Measurements from ENCODE around the gene OR4E1. TPM values are rescaled to one million over a fixed set of nuclear protein-coding genes. Genes with fewer than 3 reads are reported as not detected.
A peak's percentile ranks its signal among the peaks of the same experiment; 100 is the strongest.

The OR4E1 gene
- total RNA-seq, 2 donors from 2014 or later: not detected

DNA sequence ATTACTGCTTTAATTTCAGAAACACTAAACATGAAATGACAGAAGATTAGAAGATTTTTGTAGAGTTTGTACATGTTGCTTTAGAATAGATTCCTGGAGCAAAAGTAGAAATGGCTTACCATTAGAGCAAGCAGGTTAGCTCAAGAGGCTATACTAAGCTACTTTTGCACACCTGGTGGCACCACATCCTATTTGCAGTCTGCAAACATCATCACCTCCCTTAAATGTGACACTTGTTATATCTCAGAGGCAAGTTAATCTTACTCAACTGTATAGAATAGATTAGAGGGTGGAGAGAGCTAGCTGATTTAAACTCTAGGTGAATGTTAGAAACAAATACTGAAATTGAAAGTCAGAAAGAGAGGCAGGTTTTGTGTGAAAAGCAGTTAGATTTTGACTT is 30.7 kb upstream of the OR4E1 start:
- Histone ChIP-seq H3K4me1 (ENCODE audit: control insufficient read depth, insufficient read depth, low read length) (peaks cover 5% of the 10 kb centered on the region), H3K27me3 (ENCODE audit: control insufficient read depth, insufficient read depth, low read length, poor library complexity, severe bottlenecking) (no peaks in the 10 kb centered on the region), H3K9ac (ENCODE audit: extremely low read depth, low read length, poor library complexity, severe bottlenecking) (no peak overlapping the region), H3K4me3 (ENCODE audit: low read length) (peak overlapping the region; percentile 65), H3K27ac (ENCODE audit: low read depth, low read length) (no peak overlapping the region), H3K36me3 (ENCODE audit: control insufficient read depth, insufficient read depth, low read length) (no peaks in the 10 kb centered on the region), H3K9me3 (ENCODE audit: control insufficient read depth, low read length) (peaks cover 30% of the 10 kb centered on the region)
- Mint-ChIP-seq H3K9me3 (peaks cover 33% of the 10 kb centered on the region), H3K27me3 (ENCODE audit: insufficient read depth) (peaks cover 6% of the 10 kb centered on the region), H3K27ac (no peak overlapping the region), H3K36me3 (ENCODE audit: low read depth) (no peaks in the 10 kb centered on the region), H3K4me3 (no peak overlapping the region), H3K4me1 (peaks cover 40% of the 10 kb centered on the region)
- DNase-seq: no peak
- TF ChIP-seq, protein P1, sequence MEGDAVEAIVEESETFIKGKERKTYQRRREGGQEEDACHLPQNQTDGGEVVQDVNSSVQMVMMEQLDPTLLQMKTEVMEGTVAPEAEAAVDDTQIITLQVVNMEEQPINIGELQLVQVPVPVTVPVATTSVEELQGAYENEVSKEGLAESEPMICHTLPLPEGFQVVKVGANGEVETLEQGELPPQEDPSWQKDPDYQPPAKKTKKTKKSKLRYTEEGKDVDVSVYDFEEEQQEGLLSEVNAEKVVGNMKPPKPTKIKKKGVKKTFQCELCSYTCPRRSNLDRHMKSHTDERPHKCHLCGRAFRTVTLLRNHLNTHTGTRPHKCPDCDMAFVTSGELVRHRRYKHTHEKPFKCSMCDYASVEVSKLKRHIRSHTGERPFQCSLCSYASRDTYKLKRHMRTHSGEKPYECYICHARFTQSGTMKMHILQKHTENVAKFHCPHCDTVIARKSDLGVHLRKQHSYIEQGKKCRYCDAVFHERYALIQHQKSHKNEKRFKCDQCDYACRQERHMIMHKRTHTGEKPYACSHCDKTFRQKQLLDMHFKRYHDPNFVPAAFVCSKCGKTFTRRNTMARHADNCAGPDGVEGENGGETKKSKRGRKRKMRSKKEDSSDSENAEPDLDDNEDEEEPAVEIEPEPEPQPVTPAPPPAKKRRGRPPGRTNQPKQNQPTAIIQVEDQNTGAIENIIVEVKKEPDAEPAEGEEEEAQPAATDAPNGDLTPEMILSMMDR (conservative IDR thresholded peaks at IDR 0.05): peak; percentile 43

DNA sequence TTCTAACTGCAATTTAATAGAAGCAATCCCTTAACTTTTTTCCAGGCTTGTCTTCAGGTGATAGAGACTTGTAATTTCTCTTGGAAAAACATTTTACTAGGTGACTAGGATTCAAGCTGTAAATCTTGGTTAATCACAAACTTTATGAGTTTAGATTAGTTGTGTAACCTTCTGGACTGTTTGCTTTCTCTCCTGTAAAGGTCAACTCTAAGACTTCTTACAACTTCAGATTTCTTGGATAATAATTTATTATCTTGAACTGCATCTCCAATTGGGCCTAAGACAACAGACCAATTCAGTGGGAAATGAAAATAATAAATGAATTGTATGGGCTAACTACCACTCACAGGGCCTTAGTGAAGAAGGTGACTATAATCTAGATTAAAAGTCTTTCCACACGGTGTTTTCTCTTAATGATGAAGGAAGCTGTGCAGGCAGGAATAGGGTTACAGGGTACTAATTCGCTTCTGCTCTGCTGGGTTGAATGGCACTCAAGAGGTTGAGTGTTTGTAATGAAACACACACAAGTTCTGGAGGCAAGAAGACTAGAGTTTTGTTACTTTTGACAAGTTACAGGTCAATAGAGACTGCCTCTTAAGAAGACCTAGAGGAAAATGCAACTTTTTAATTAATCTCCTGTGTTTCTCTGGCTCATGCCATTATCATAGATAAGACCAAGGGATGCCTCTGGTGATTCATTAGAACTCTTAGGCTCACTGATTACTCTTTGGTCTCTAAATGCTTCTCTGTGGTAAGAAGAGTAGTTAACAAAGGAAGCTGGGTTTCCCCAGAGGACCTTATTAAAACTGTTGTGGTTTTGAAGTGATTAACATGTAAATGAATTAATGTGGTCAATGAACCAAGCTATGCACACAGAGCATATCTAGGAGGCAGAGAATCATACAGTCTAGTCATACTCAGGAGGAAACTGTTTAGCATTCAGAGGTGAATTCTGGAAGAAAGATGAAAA is 30.0 kb upstream of the OR4E1 start:
- no peak for DNase-seq
- peaks cover 3% of the 10 kb centered on the region for H3K27me3 Mint-ChIP-seq (ENCODE audit: insufficient read depth)
- Histone ChIP-seq H3K27me3 (ENCODE audit: control insufficient read depth, insufficient read depth, low read length, poor library complexity, severe bottlenecking) (no peaks in the 10 kb centered on the region), H3K36me3 (ENCODE audit: control insufficient read depth, insufficient read depth, low read length) (no peaks in the 10 kb centered on the region), H3K27ac (ENCODE audit: low read depth, low read length) (no peak overlapping the region), H3K4me1 (ENCODE audit: control insufficient read depth, insufficient read depth, low read length) (peaks cover 5% of the 10 kb centered on the region), H3K9ac (ENCODE audit: extremely low read depth, low read length, poor library complexity, severe bottlenecking) (no peak overlapping the region), H3K9me3 (ENCODE audit: control insufficient read depth, low read length) (peaks cover 25% of the 10 kb centered on the region), H3K4me3 (ENCODE audit: low read length) (peak overlapping the region; percentile 65)
- peaks cover 43% of the 10 kb centered on the region for H3K4me1 Mint-ChIP-seq
- whole genome bisulfite sequencing, 2 experiments (ENCODE audit: insufficient coverage in 1 of 2, insufficient read length in 1 of 2): 88 to 100% methylated on average over 2 of the region's 2 CpGs
- peak overlapping the region; percentile 44 for H3K27ac Mint-ChIP-seq
- no peaks in the 10 kb centered on the region for H3K36me3 Mint-ChIP-seq (ENCODE audit: low read depth)
- H3K4me3 Mint-ChIP-seq: no peak overlapping the region
- peaks cover 30% of the 10 kb centered on the region for H3K9me3 Mint-ChIP-seq
- TF ChIP-seq, protein P1 (conservative IDR thresholded peaks at IDR 0.05): no peak

DNA sequence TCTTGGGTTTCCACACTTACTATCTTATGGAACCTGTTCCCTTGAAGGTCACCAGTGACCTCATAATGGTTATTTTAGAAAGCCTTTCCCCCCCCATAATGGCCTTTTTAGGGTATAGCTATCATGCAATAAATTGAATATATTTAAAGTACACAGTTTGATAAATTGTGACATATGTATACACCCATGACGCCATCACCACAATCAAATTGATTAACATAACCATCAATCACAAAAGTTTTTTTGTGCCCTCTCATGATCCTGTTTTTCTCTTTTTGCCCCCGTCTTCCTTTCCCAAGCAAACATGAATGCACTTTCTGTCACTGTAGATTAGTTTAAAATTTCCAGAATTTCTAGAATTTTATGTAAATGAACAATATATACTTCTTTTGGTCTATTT is 28.7 kb upstream of the OR4E1 start:
- peaks cover 25% of the 10 kb centered on the region for H3K9me3 Mint-ChIP-seq
- TF ChIP-seq, protein P1 (conservative IDR thresholded peaks at IDR 0.05): no peak
- H3K36me3 Mint-ChIP-seq (ENCODE audit: low read depth): no peaks in the 10 kb centered on the region

More for the DNA sequence above, 28.7 kb upstream of the OR4E1 start:
- peaks cover 5% of the 10 kb centered on the region for H3K4me1 ChIP-seq (ENCODE audit: control insufficient read depth, insufficient read depth, low read length)
- Mint-ChIP-seq H3K27ac (no peak overlapping the region), H3K4me1 (peaks cover 44% of the 10 kb centered on the region), H3K27me3 (ENCODE audit: insufficient read depth) (no peaks in the 10 kb centered on the region), H3K4me3 (no peak overlapping the region)
- H3K27ac ChIP-seq (ENCODE audit: low read depth, low read length): no peak overlapping the region
- H3K27me3 ChIP-seq (ENCODE audit: control insufficient read depth, insufficient read depth, low read length, poor library complexity, severe bottlenecking): no peaks in the 10 kb centered on the region
- WGBS, 2 experiments (ENCODE audit: insufficient coverage in 1 of 2, insufficient read length in 1 of 2): 80 to 85% methylated on average over 1 to 2 of the region's 2 CpGs
- H3K9ac ChIP-seq (ENCODE audit: extremely low read depth, low read length, poor library complexity, severe bottlenecking): no peak overlapping the region
- no peaks in the 10 kb centered on the region for H3K36me3 ChIP-seq (ENCODE audit: control insufficient read depth, insufficient read depth, low read length)
- no peak overlapping the region for H3K4me3 ChIP-seq (ENCODE audit: low read length)
- H3K9me3 ChIP-seq (ENCODE audit: control insufficient read depth, low read length): peaks cover 15% of the 10 kb centered on the region
- no peak for DNase-seq
